Activated naive CD4-positive, alpha-beta T cell treated with anti-CD3 and anti-CD28 coated beads, Interleukin-2, amount 50 U/mL, for 16 hours (primary cell): ENCODE results near the gene GLDN.

Experiments used
- DNase-seq: peaks from one replicate; pipeline ENCODE4 v3.0.0-alpha.2; 2020

GLDN gene

DNA sequence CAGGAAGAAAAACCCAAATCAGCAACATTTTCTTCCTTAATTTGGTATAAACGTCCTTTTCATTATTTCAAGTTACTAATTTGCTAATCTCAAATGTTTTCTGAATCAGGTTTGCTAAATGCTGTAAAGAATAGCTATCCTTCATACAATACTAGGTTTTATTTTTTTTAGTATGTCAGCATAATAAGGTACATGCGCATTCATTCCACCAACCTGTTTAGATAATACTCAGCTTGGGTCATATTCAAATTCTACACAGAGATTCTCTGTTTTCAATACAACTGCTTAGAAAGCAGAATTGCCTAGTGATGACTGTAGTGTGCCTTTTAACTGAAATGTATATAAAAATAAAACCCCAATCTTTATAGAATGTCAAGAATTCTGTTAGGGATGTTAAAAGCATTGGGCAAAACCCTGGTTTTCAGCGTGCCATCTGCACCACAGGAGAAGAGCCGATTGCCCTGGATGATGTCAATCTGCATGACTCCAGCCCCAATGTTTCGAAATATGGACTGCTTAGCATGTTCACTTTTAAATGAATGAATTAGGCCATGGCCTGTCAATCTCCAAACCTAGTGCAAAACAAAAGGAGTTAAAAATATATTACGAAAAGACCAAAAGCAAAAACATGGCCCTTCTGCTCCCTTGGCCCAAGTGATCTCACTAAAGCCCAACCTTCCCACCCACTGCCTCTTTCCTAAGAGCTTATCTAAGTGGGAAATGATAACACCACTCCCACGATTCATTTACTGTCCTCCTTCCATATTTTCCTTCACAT, 107.4 kb downstream of the GLDN start:
- no peak for DNase-seq

DNA sequence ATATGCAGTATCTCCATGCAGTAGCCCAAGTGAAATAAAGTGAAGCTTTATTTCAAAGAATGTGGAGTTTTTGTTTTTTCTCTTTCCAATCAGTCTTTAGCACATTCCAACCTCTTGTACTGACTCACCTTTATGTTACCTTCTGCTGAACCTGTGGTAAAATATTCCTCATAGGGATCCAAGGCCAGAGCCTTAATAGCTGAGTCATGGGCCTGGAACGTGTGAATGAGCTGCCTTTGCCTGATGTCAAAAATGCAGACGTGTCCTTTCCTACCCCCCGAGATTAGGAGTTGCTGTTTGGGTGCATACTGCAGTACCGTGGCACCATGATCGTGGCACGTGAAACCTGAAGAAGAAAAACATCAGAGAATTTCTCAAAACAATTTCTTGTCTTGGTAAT, 108.5 kb downstream of the GLDN start:
- DNase-seq, result no peak
